Measurements from ENCODE around the gene NSRP1.
"Not testable (repeated sequence)": the region's sequence is repeated elsewhere in the genome, so short reads cannot be mapped to it uniquely, and the experiment has no call there.

The NSRP1 gene

GRCh38 chr17:30117675-30118081 is 1.1 kb downstream of the NSRP1 start:
- TF ChIP-seq CTCF (IDR thresholded peaks at IDR 0.05; ENCODE audit: insufficient read depth, low read depth, low read length, missing control alignments) = no peak
- H3K4me3 ChIP-seq (ENCODE audit: low read depth, low read length) = peak overlapping the region; percentile 68

GRCh38 chr17:30118635-30119034 is 2.0 kb downstream of the NSRP1 start:
- DNase-seq (ENCODE audit: low read depth) = not testable (repeated sequence)
- peak overlapping the region; percentile 68 for H3K4me3 ChIP-seq (ENCODE audit: low read depth, low read length)

More at GRCh38 chr17:30117675-30118081, 1.1 kb downstream of the NSRP1 start:
- no peak for DNase-seq (ENCODE audit: low read depth)

- no peak for TF ChIP-seq CTCF (IDR thresholded peaks at IDR 0.05; ENCODE audit: insufficient read depth, low read depth, low read length, missing control alignments)
- no peak for DNase-seq (ENCODE audit: low read depth)
- no peak overlapping the region for H3K4me3 ChIP-seq (ENCODE audit: low read depth, low read length)
These were observed 7.7 kb downstream of the NSRP1 start for GRCh38 chr17:30124273-30124796.

- no peak for DNase-seq (ENCODE audit: low read depth)
- no peak overlapping the region for H3K4me3 ChIP-seq (ENCODE audit: low read depth, low read length)
- TF ChIP-seq CTCF (IDR thresholded peaks at IDR 0.05; ENCODE audit: insufficient read depth, low read depth, low read length, missing control alignments) = no peak
These were observed 13.5 kb downstream of the NSRP1 start for GRCh38 chr17:30130121-30130520.

- no peak overlapping the region for H3K4me3 ChIP-seq (ENCODE audit: low read depth, low read length)
- no peak for TF ChIP-seq CTCF (IDR thresholded peaks at IDR 0.05; ENCODE audit: insufficient read depth, low read depth, low read length, missing control alignments)
- no peak for DNase-seq (ENCODE audit: low read depth)
These were observed 16.0 kb downstream of the NSRP1 start for GRCh38 chr17:30132615-30133014.

GRCh38 chr17:30133197-30133596 is 16.6 kb downstream of the NSRP1 start:
- no peak overlapping the region for H3K4me3 ChIP-seq (ENCODE audit: low read depth, low read length)
- TF ChIP-seq CTCF (IDR thresholded peaks at IDR 0.05; ENCODE audit: insufficient read depth, low read depth, low read length, missing control alignments) = no peak
- no peak for DNase-seq (ENCODE audit: low read depth)

DNA sequence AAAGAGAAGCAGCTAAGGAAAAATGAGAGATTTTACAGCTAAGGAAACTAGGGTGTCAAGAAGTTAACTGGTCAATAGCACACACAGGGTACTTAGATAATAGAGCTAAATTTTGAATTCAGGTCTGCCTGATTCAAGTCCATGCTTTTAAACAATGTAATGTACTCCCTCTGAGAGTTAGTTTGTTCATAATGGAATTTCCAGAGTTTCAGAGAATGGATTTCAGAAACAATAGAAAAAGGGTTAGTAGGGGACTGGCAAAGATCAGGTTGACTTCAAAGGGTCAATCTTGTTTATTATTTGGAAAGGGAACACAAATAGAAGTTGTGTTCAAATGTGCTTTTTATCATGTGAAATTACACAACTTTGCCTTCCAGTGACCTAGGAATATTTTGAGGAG is 17.9 kb downstream of the NSRP1 start:
- no peak for DNase-seq (ENCODE audit: low read depth)
- no peak overlapping the region for H3K4me3 ChIP-seq (ENCODE audit: low read depth, low read length)
- TF ChIP-seq CTCF (IDR thresholded peaks at IDR 0.05; ENCODE audit: insufficient read depth, low read depth, low read length, missing control alignments) = no peak
